WTC11 (cell line): Measurements from ENCODE around the gene GPR17.

Experiments used
- ATF2 ChIP-seq: sonication (generic); formaldehyde crosslinking; IDR thresholded peaks from 2 replicates; pipeline ENCODE4 v1.8.1; 2022; ENCODE audit warnings: low read depth, missing genetic modification reagents, borderline replicate concordance
- CTCF ChIP-seq: fragments of 200-600 bp; IDR thresholded peaks from 2 replicates; pipeline ENCODE4 v1.8.0; 2022; ENCODE audit warnings: antibody characterized with exemption
- MAX ChIP-seq: sonication (generic); formaldehyde crosslinking; IDR thresholded peaks from 2 replicates; pipeline ENCODE4 v1.8.0; 2022; ENCODE audit warnings: mild to moderate bottlenecking, missing genetic modification reagents
- PREB ChIP-seq: sonication (generic); formaldehyde crosslinking; IDR thresholded peaks from 2 replicates; pipeline ENCODE4 v1.8.1; 2022; ENCODE audit warnings: mild to moderate bottlenecking, missing genetic modification reagents, moderate library complexity, borderline replicate concordance
- TP53 ChIP-seq: sonication (generic); formaldehyde crosslinking; IDR thresholded peaks from 2 replicates; pipeline ENCODE4 v1.8.1; 2023; ENCODE audit warnings: mild to moderate bottlenecking, missing genetic modification reagents
- ZBTB43 ChIP-seq: sonication (generic); formaldehyde crosslinking; IDR thresholded peaks from 2 replicates; pipeline ENCODE4 v1.8.1; 2023; ENCODE audit warnings: mild to moderate bottlenecking, missing genetic modification reagents
- ZNF416 ChIP-seq: fragments of 250-450 bp; sonication (Bioruptor Pico); IDR thresholded peaks from 2 replicates; pipeline ENCODE4 v1.9.0; 2021; ENCODE audit warnings: mild to moderate bottlenecking, inconsistent platforms

- TF ChIP-seq CTCF (no peak), ATF2 (CRISPR knock-in tag) (no peak), ZBTB43 (CRISPR knock-in tag) (no peak), ZNF416 (CRISPR knock-in tag) (no peak), TP53 (no peak), PREB (CRISPR knock-in tag) (no peak), MAX (CRISPR knock-in tag) (no peak)
These were observed 10.7 kb downstream of the GPR17 start for GRCh38 chr2:127656569-127657231.
